ENCODE results near the gene SERTAD3. TPM values are rescaled to one million over a fixed set of nuclear protein-coding genes. Genes with fewer than 3 reads are reported as not detected.

The SERTAD3 gene
- total and polyA plus RNA-seq, 9 donors = 17.3 to 55.0 (median 33.3) TPM

DNA sequence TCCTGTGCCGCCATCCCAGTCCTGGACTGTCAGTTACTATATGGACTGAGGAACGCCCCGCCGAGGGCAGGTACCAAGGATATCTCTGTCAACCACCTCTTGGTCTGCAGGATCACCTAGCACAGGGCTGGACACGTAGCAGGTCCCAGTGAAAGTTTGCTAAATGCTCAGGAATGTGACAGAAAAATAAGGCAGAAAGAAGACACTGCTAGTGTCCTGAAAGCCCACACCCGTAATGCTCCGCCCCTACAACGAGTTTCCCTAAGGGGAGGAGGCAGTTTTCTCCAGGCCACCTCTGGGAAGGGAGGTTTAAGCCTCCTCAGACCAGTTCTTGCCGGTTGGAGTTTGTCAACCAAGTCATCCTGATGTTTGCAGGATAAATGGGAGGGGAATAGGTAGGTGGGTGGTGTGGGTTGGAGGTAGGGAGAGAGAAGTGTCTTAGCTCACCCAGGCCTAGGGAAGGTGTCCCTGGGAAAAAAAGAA lies 1.7 kb upstream of the SERTAD3 start:
- Histone ChIP-seq H3K27me3 (no peaks in the 10 kb centered on the region), H3K36me3 (no peaks in the 10 kb centered on the region), H3K9me3 (no peaks in the 10 kb centered on the region), H3K27ac (no peak overlapping the region), H3K4me3 (no peak overlapping the region), H3K4me1 (ENCODE audit: insufficient read depth) (peaks cover 2% of the 10 kb centered on the region)
- peak in 1 of 5 donors; percentile 56 for DNase-seq
- TF ChIP-seq, protein P1, sequence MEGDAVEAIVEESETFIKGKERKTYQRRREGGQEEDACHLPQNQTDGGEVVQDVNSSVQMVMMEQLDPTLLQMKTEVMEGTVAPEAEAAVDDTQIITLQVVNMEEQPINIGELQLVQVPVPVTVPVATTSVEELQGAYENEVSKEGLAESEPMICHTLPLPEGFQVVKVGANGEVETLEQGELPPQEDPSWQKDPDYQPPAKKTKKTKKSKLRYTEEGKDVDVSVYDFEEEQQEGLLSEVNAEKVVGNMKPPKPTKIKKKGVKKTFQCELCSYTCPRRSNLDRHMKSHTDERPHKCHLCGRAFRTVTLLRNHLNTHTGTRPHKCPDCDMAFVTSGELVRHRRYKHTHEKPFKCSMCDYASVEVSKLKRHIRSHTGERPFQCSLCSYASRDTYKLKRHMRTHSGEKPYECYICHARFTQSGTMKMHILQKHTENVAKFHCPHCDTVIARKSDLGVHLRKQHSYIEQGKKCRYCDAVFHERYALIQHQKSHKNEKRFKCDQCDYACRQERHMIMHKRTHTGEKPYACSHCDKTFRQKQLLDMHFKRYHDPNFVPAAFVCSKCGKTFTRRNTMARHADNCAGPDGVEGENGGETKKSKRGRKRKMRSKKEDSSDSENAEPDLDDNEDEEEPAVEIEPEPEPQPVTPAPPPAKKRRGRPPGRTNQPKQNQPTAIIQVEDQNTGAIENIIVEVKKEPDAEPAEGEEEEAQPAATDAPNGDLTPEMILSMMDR (IDR thresholded peaks at IDR 0.05) = no peak
- no peak for TF ChIP-seq EP300 (IDR thresholded peaks at IDR 0.05)
- no peak for TF ChIP-seq POLR2A (IDR thresholded peaks at IDR 0.05)
- WGBS, 3 donors = 62 to 66% (median 65%) methylated on average over 9 of the region's 9 CpGs
- intact Hi-C loops (cut with DNase I) = no loop called here

DNA sequence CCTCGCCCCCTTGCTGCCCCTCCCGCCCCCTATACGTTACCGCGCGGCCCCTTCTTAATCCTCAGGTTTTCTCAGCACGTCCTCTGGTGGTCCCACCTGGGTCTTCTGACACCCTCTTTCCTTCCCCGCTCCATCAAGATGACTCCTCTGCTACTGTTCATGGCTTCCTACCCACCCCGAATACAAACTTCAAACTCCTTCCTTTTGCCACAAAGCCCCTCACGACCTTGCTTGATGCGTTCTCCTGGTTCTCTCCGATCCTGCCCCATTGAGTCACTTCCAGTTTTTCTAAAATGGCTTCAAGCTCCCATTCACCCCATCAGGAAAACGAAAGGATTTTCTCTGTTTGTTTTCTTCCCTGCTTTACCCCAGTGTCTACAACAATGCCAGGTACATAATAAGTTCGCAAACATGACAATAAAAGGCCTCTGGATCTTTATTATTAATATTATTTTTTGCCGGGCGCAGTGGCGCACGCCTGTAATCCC lies 734 bp upstream of the SERTAD3 start:
- TF ChIP-seq EP300 (IDR thresholded peaks at IDR 0.05) = no peak
- TF ChIP-seq, protein P1 (IDR thresholded peaks at IDR 0.05) = peak in 2 of 3 donors; percentile 1 to 19
- TF ChIP-seq POLR2A (IDR thresholded peaks at IDR 0.05) = peak; percentile 10
- Histone ChIP-seq H3K27ac (peak overlapping the region; percentile 65 to 86), H3K9me3 (no peaks in the 10 kb centered on the region), H3K27me3 (no peaks in the 10 kb centered on the region), H3K4me3 (peak overlapping the region; percentile 98), H3K36me3 (no peaks in the 10 kb centered on the region), H3K4me1 (ENCODE audit: insufficient read depth) (peaks cover 2% of the 10 kb centered on the region)
- intact Hi-C loops (cut with DNase I) = no loop called here
- WGBS, 3 donors = 9 to 16% (median 13%) methylated on average over 17 to 18 of the region's 18 CpGs
- no peak for DNase-seq

DNA sequence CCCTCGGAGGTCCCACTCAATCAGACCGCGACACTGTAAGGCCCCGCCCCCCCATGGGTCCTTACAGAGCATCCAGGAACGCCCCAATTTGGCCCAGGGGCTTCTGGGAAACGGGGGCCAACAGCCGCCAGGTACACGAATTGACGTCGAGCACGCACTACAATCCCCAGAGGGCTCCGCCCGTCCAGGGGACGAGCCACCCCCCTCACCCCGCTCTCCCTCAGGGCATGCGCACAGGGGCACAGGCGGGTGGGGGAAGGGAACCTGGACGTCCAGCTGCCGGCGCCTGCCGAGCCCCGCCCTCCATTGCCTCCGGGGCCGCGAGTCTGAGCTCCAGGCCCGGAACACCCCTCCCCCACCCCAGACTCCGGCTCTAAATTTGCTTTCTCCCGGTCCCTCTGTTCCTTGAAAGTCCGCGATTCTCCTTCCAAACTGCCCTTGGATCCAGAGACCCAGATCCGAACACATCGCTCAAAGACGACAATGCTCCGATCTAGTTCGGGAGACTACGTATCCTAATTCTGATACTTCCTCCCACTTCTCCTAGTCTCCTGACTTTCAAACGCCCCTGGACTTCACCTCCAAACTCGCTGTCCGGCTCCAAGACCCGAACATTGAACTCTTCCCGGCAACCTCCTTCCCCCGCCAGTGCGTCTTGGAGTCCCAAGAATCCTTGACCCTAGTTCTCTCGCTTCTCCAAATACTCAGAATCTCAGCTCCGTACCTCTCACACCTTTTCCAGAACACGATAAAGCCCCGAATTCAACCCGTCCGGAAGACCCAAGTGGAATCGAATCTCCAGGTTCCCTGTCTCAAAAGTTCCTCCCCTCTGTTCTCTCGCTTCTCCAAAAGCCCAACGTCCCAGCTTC lies 770 bp downstream of the SERTAD3 start:
- H3K27me3 ChIP-seq = no peaks in the 10 kb centered on the region
- 0 to 1% (median 1%) methylated on average over 48 to 52 of the region's 52 CpGs for WGBS, 3 donors
- H3K4me3 ChIP-seq = peak overlapping the region; percentile 98
- intact Hi-C loops (cut with DNase I) = no loop called here
- H3K36me3 ChIP-seq = no peaks in the 10 kb centered on the region
- H3K27ac ChIP-seq = peak overlapping the region; percentile 86 to 91
- H3K9me3 ChIP-seq = no peaks in the 10 kb centered on the region
- H3K4me1 ChIP-seq (ENCODE audit: insufficient read depth) = peaks cover 2% of the 10 kb centered on the region
- TF ChIP-seq EP300 (IDR thresholded peaks at IDR 0.05) (peak; percentile 97), POLR2A (IDR thresholded peaks at IDR 0.05) (peak; percentile 69)
- TF ChIP-seq, protein P1 (IDR thresholded peaks at IDR 0.05) = peak in 1 of 3 donors; percentile 13
- DNase-seq = peak; percentile 99 to 100 (median 100)

DNA sequence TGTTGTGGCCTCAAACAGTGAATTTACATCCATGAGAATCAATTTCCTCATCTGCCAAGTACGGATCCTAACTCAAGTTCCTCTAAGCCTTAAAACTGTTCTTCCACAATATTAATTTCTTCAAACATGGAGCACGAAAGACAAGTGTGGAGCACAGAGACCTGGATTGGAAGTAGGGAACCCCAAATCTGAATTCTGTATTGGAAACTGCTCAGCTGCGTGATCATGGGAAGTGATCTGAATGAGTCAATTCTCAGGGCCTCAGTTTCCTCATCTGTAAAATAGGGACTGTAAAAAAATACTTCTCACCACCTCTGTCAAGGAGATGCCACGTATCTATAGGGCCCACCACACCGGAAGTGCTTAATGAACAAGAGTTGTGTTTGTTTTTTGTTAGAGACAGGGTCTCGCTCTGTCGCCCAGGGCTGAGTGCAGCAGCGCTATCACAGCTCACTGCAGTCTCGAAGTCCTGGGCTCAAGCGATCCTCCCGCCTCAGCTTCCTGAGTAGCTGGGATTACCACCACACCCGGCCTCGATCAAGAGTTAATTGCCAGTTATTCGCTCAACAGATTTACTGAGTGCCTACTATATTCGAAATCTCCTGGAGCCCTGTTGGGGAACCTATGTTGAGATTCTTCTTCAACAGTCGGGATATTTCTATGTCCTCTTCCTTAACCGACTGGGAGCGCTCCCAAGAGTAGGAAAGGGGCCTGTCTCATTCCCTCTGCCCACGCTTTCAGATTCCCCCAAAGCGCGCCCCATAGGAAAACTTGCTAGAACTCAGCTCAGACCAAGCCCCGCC lies 1.6 kb downstream of the SERTAD3 start:
- DNase-seq = no peak
- H3K27ac ChIP-seq = peak overlapping the region; percentile 45 to 86
- H3K4me3 ChIP-seq = peak overlapping the region; percentile 36
- H3K27me3 ChIP-seq = no peaks in the 10 kb centered on the region
- intact Hi-C loops (cut with DNase I) = no loop called here
- H3K9me3 ChIP-seq = no peaks in the 10 kb centered on the region
- no peaks in the 10 kb centered on the region for H3K36me3 ChIP-seq
- peaks cover 2% of the 10 kb centered on the region for H3K4me1 ChIP-seq (ENCODE audit: insufficient read depth)
- TF ChIP-seq, protein P1 (IDR thresholded peaks at IDR 0.05) = no peak
- TF ChIP-seq EP300 (IDR thresholded peaks at IDR 0.05) = no peak
- no peak for TF ChIP-seq POLR2A (IDR thresholded peaks at IDR 0.05)
- WGBS, 3 donors = 11 to 13% (median 12%) methylated on average over 22 of the region's 22 CpGs
